Adrenal gland (tissue), 5 donors: ENCODE results near the gene APP.

ENCODE experiments used
- CTCF ChIP-seq, 6 experiments: fragments of 450-650 bp in 4 of 6; fragments of 200-600 bp in 2 of 6; sonication (generic) in 1 of 6; IDR thresholded peaks; 1 replicate in 5 of 6; 2 replicates in 1 of 6; pipeline versions ENCODE4 v1.5.1 to v1.8.0; 2016 to 2021; ENCODE audit warnings: antibody characterized with exemption in 6 of 6, mild to moderate bottlenecking in 2 of 6, moderate library complexity in 1 of 6
- POLR2A ChIP-seq, 2 donors: fragments of 450-650 bp; IDR thresholded peaks; one replicate each; pipeline ENCODE4 v1.6.1; 2017; ENCODE audit warnings: antibody characterized with exemption in 2 of 2, mild to moderate bottlenecking in 2 of 2, moderate library complexity in 1 of 2
- donor health status: DM: no; HTN: no; CAD: no.

- TF ChIP-seq POLR2A (IDR thresholded peaks at IDR 0.05): no peak
- no peak for TF ChIP-seq CTCF (IDR thresholded peaks at IDR 0.05)
These were observed 282.8 kb downstream of the APP start for GRCh38 chr21:25887646-25888306.
